ENCODE results near the gene AGPAT3.

Gene AGPAT3

DNA sequence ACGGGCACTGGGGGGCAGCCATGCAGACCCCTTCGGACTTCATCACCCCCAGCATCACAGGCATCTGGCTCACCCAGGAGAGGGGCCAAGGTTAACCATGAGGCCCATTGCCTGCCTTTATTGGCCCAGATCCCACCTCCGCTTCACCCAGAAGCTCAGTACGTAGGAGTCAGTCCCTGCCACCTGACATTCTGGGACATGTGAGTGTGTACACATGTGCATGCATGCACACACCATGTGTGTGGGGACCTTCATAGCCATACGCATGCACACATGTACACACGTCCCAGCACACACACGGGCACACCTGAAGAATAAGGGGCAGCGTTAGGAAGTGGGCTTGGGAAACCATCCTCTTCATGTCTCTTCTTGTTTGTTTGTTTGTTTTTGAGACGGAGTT, 123.0 kb downstream of the AGPAT3 start (continued):
- TF ChIP-seq ZNF768 (tag by site-specific recombination; IDR thresholded peaks at IDR 0.05) = no peak

DNA sequence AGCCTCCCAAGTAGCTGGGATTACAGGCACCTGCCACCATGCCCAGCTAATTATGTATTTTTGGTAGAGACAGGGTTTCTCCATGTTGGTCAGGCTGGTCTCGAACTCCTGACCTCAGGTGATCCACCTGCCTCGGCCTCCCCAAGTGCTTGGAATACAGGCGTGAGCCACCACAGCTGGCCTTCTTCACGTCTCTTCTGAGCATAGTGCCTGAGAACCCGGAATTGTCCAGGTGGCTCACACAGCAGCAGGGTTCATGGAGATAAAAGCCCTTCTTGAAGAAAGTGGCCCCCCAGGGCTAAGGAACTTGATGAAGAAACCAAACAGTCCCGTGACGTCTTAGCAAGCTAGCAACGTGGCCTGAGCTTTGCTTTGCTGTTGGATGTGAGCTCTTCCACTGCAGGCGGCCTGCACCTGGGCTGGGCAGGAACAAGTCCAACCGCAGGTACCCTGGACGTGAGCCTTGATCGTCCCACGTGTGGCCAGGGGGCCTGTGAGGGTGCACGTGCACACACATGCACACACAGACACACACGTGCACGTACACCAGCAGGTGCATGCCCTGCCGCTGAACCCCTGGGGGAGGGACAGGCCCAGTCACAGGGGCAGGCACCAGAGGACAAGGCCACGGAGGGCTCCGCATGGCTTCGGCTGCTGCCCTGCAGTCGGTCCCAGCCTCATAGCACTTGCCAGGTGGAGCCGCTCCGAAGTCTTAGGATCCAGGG, 123.6 kb downstream of the AGPAT3 start:
- Histone ChIP-seq H3K4me1 (ENCODE audit: control insufficient read depth, insufficient read depth, low read length) (no peaks in the 10 kb centered on the region), H3K36me3 (ENCODE audit: control insufficient read depth in 2 of 2, insufficient read depth in 1 of 2, low read length in 2 of 2) (no peaks in the 10 kb centered on the region), H3K4me3 (ENCODE audit: low read depth, low read length) (no peak overlapping the region), H3K9me3 (ENCODE audit: control insufficient read depth, insufficient read depth, low read depth, low read length) (no peaks in the 10 kb centered on the region), H3K27ac (ENCODE audit: extremely low read depth, low read depth, low read length) (no peak overlapping the region)
- CTCF ChIA-PET = interaction anchor here (1.1 kb wide), 1 partner anchor 13 kb away, joined by 3 read pairs; no protein-coding TSS in a partner anchor
- POLR2A ChIA-PET = no interaction called here
- TF ChIP-seq, protein P1, sequence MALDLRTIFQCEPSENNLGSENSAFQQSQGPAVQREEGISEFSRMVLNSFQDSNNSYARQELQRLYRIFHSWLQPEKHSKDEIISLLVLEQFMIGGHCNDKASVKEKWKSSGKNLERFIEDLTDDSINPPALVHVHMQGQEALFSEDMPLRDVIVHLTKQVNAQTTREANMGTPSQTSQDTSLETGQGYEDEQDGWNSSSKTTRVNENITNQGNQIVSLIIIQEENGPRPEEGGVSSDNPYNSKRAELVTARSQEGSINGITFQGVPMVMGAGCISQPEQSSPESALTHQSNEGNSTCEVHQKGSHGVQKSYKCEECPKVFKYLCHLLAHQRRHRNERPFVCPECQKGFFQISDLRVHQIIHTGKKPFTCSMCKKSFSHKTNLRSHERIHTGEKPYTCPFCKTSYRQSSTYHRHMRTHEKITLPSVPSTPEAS (tag by site-specific recombination; IDR thresholded peaks at IDR 0.05) = peak; percentile 54
- 0 out of 2 replicates have a peak, but pooled peaks have one; percentile 15 for TF ChIP-seq GLIS1 (tag by site-specific recombination; IDR thresholded peaks at IDR 0.05)
- TF ChIP-seq ZFP3 (tag by site-specific recombination; IDR thresholded peaks at IDR 0.05; ENCODE audit: low read depth) = no peak
- no peak for TF ChIP-seq ZNF350 (tag by site-specific recombination; IDR thresholded peaks at IDR 0.05)
- TF ChIP-seq ZNF843 (tag by site-specific recombination; IDR thresholded peaks at IDR 0.05) = no peak
- TF ChIP-seq ZNF140 (tag by site-specific recombination; IDR thresholded peaks at IDR 0.05) = no peak
- TF ChIP-seq KLF8 (tag by site-specific recombination; IDR thresholded peaks at IDR 0.05) = no peak
- no peak for TF ChIP-seq ZNF548 (tag by site-specific recombination; IDR thresholded peaks at IDR 0.05)
- TF ChIP-seq ZNF391 (tag by site-specific recombination; IDR thresholded peaks at IDR 0.05; ENCODE audit: borderline replicate concordance, low read depth) = no peak
- TF ChIP-seq, protein P2, sequence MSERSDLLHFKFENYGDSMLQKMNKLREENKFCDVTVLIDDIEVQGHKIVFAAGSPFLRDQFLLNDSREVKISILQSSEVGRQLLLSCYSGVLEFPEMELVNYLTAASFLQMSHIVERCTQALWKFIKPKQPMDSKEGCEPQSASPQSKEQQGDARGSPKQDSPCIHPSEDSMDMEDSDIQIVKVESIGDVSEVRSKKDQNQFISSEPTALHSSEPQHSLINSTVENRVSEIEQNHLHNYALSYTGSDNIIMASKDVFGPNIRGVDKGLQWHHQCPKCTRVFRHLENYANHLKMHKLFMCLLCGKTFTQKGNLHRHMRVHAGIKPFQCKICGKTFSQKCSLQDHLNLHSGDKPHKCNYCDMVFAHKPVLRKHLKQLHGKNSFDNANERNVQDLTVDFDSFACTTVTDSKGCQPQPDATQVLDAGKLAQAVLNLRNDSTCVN (tag by site-specific recombination; optimal IDR thresholded peaks at IDR 0.05) = peak; percentile 11

DNA sequence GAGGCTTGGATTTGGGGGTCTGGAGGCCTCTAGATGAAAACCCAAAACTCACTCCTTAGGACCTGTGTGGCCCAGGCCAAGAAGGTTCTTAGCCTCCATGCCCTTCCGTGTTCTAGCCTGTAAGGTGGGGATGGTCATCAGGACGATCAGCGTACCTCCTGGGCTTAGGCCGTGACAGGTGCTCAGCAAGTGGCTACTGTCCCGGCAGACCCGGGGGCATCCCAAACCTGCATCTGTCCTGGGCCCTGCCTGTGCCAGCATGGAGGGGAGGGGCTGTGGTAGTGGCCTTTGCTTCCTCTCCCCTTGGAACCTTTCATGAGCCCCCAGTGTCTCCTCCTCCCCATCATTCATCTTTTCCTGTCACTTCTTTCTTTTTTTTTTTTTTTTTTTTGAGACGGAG, 124.4 kb downstream of the AGPAT3 start:
- Histone ChIP-seq H3K4me3 (ENCODE audit: low read depth, low read length) (no peak overlapping the region), H3K9me3 (ENCODE audit: control insufficient read depth, insufficient read depth, low read depth, low read length) (no peaks in the 10 kb centered on the region), H3K27ac (ENCODE audit: extremely low read depth, low read depth, low read length) (no peak overlapping the region), H3K36me3 (ENCODE audit: control insufficient read depth in 2 of 2, insufficient read depth in 1 of 2, low read length in 2 of 2) (no peaks in the 10 kb centered on the region), H3K4me1 (ENCODE audit: control insufficient read depth, insufficient read depth, low read length) (no peaks in the 10 kb centered on the region)
- CTCF ChIA-PET = no interaction called here
- TF ChIP-seq, protein P3, sequence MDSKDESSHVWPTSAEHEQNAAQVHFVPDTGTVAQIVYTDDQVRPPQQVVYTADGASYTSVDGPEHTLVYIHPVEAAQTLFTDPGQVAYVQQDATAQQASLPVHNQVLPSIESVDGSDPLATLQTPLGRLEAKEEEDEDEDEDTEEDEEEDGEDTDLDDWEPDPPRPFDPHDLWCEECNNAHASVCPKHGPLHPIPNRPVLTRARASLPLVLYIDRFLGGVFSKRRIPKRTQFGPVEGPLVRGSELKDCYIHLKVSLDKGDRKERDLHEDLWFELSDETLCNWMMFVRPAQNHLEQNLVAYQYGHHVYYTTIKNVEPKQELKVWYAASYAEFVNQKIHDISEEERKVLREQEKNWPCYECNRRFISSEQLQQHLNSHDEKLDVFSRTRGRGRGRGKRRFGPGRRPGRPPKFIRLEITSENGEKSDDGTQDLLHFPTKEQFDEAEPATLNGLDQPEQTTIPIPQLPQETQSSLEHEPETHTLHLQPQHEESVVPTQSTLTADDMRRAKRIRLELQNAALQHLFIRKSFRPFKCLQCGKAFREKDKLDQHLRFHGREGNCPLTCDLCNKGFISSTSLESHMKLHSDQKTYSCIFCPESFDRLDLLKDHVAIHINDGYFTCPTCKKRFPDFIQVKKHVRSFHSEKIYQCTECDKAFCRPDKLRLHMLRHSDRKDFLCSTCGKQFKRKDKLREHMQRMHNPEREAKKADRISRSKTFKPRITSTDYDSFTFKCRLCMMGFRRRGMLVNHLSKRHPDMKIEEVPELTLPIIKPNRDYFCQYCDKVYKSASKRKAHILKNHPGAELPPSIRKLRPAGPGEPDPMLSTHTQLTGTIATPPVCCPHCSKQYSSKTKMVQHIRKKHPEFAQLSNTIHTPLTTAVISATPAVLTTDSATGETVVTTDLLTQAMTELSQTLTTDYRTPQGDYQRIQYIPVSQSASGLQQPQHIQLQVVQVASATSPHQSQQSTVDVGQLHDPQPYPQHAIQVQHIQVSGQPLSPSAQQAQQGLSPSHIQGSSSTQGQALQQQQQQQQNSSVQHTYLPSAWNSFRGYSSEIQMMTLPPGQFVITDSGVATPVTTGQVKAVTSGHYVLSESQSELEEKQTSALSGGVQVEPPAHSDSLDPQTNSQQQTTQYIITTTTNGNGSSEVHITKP (tag by site-specific recombination; IDR thresholded peaks at IDR 0.05) = peak; percentile 28; the same call in 1 of the 2 replicates
- no peak for TF ChIP-seq YY1 (tag by site-specific recombination; IDR thresholded peaks at IDR 0.05)
- TF ChIP-seq, protein P4, sequence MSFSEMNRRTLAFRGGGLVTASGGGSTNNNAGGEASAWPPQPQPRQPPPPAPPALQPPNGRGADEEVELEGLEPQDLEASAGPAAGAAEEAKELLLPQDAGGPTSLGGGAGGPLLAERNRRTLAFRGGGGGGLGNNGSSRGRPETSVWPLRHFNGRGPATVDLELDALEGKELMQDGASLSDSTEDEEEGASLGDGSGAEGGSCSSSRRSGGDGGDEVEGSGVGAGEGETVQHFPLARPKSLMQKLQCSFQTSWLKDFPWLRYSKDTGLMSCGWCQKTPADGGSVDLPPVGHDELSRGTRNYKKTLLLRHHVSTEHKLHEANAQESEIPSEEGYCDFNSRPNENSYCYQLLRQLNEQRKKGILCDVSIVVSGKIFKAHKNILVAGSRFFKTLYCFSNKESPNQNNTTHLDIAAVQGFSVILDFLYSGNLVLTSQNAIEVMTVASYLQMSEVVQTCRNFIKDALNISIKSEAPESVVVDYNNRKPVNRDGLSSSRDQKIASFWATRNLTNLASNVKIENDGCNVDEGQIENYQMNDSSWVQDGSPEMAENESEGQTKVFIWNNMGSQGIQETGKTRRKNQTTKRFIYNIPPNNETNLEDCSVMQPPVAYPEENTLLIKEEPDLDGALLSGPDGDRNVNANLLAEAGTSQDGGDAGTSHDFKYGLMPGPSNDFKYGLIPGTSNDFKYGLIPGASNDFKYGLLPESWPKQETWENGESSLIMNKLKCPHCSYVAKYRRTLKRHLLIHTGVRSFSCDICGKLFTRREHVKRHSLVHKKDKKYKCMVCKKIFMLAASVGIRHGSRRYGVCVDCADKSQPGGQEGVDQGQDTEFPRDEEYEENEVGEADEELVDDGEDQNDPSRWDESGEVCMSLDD (tag by site-specific recombination; IDR thresholded peaks at IDR 0.05) = no peak
- POLR2A ChIA-PET = no interaction called here
